ENCODE data around the gene ENKUR.

ENKUR gene

GRCh38 chr10:24984906-24985305 is 31.1 kb downstream of the ENKUR start:
- Histone ChIP-seq H3K9me2 (ENCODE audit: low read depth, low read length) (no peaks in the 10 kb centered on the region), H3K4me2 (ENCODE audit: low read length) (no peak overlapping the region), H3K9ac (ENCODE audit: low read length) (no peak overlapping the region), H3K4me3 (ENCODE audit: low read depth, low read length, poor library complexity, severe bottlenecking) (no peak overlapping the region), H3K4me1 (ENCODE audit: insufficient read depth, low read length, severe bottlenecking) (no peaks in the 10 kb centered on the region), H3F3A (ENCODE audit: insufficient read depth, low read length) (no peaks in the 10 kb centered on the region), H2AFZ (ENCODE audit: low read length) (no peak overlapping the region), H3K27me3 (ENCODE audit: insufficient read depth, low read length) (no peaks in the 10 kb centered on the region), H3K27ac (ENCODE audit: low read depth, low read length, poor library complexity, severe bottlenecking) (no peak overlapping the region), H3K9me3 (ENCODE audit: low read length) (no peaks in the 10 kb centered on the region), H3K79me2 (ENCODE audit: insufficient read depth, low read length) (no peaks in the 10 kb centered on the region), H4K20me1 (ENCODE audit: insufficient read depth, low read length) (no peaks in the 10 kb centered on the region), H3K36me3 (ENCODE audit: insufficient read depth, low read length) (no peaks in the 10 kb centered on the region)
- TF ChIP-seq EZH2 (IDR thresholded peaks at IDR 0.05; ENCODE audit: borderline replicate concordance, low read length): no peak
- no peak for TF ChIP-seq CTCF (IDR thresholded peaks at IDR 0.05; ENCODE audit: low read length)

- no peaks in the 10 kb centered on the region for H4K20me1 ChIP-seq (ENCODE audit: insufficient read depth, low read length)
- no peaks in the 10 kb centered on the region for H3K27me3 ChIP-seq (ENCODE audit: insufficient read depth, low read length)
- no peaks in the 10 kb centered on the region for H3K9me3 ChIP-seq (ENCODE audit: low read length)
- H3K9ac ChIP-seq (ENCODE audit: low read length): no peak overlapping the region
- H2AFZ ChIP-seq (ENCODE audit: low read length): no peak overlapping the region
- H3K4me2 ChIP-seq (ENCODE audit: low read length): no peak overlapping the region
- no peaks in the 10 kb centered on the region for H3K9me2 ChIP-seq (ENCODE audit: low read depth, low read length)
- H3F3A ChIP-seq (ENCODE audit: insufficient read depth, low read length): no peaks in the 10 kb centered on the region
- no peaks in the 10 kb centered on the region for H3K4me1 ChIP-seq (ENCODE audit: insufficient read depth, low read length, severe bottlenecking)
- TF ChIP-seq CTCF (IDR thresholded peaks at IDR 0.05; ENCODE audit: low read length): no peak
- TF ChIP-seq EZH2 (IDR thresholded peaks at IDR 0.05; ENCODE audit: borderline replicate concordance, low read length): no peak
- no peak overlapping the region for H3K4me3 ChIP-seq (ENCODE audit: low read depth, low read length, poor library complexity, severe bottlenecking)
- H3K79me2 ChIP-seq (ENCODE audit: insufficient read depth, low read length): no peaks in the 10 kb centered on the region
- no peak overlapping the region for H3K27ac ChIP-seq (ENCODE audit: low read depth, low read length, poor library complexity, severe bottlenecking)
- H3K36me3 ChIP-seq (ENCODE audit: insufficient read depth, low read length): no peaks in the 10 kb centered on the region
Measured at GRCh38 chr10:24983946-24984345, 32.0 kb downstream of the ENKUR start.

- H3K9me2 ChIP-seq (ENCODE audit: low read depth, low read length): no peaks in the 10 kb centered on the region
- H4K20me1 ChIP-seq (ENCODE audit: insufficient read depth, low read length): no peaks in the 10 kb centered on the region
- H3K9me3 ChIP-seq (ENCODE audit: low read length): no peaks in the 10 kb centered on the region
- no peaks in the 10 kb centered on the region for H3K79me2 ChIP-seq (ENCODE audit: insufficient read depth, low read length)
- H3K9ac ChIP-seq (ENCODE audit: low read length): no peak overlapping the region
- no peak overlapping the region for H3K4me2 ChIP-seq (ENCODE audit: low read length)
- H2AFZ ChIP-seq (ENCODE audit: low read length): no peak overlapping the region
- no peak overlapping the region for H3K4me3 ChIP-seq (ENCODE audit: low read depth, low read length, poor library complexity, severe bottlenecking)
- H3K27me3 ChIP-seq (ENCODE audit: insufficient read depth, low read length): no peaks in the 10 kb centered on the region
- TF ChIP-seq CTCF (IDR thresholded peaks at IDR 0.05; ENCODE audit: low read length): no peak
- H3K27ac ChIP-seq (ENCODE audit: low read depth, low read length, poor library complexity, severe bottlenecking): no peak overlapping the region
- H3F3A ChIP-seq (ENCODE audit: insufficient read depth, low read length): no peaks in the 10 kb centered on the region
- no peaks in the 10 kb centered on the region for H3K4me1 ChIP-seq (ENCODE audit: insufficient read depth, low read length, severe bottlenecking)
- H3K36me3 ChIP-seq (ENCODE audit: insufficient read depth, low read length): no peaks in the 10 kb centered on the region
Measured at GRCh38 chr10:24983130-24983529, 32.8 kb downstream of the ENKUR start.

Data from OCI-LY1 (cell line).